Measurements from ENCODE around the gene COL4A1.

COL4A1 gene

GRCh38 chr13:110229905-110230563 lies 76.9 kb downstream of the COL4A1 start:
- no peak for TF ChIP-seq NFIC (IDR thresholded peaks at IDR 0.05)
- no peak for TF ChIP-seq TCF12 (IDR thresholded peaks at IDR 0.05; ENCODE audit: low read depth)
- no peak for TF ChIP-seq CREB1 (IDR thresholded peaks at IDR 0.05; ENCODE audit: low read depth)
- TF ChIP-seq EGR1 (IDR thresholded peaks at IDR 0.05), result no peak
- TF ChIP-seq, protein P1, sequence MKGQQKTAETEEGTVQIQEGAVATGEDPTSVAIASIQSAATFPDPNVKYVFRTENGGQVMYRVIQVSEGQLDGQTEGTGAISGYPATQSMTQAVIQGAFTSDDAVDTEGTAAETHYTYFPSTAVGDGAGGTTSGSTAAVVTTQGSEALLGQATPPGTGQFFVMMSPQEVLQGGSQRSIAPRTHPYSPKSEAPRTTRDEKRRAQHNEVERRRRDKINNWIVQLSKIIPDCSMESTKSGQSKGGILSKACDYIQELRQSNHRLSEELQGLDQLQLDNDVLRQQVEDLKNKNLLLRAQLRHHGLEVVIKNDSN (IDR thresholded peaks at IDR 0.05), result no peak
- no peak for TF ChIP-seq RAD21 (IDR thresholded peaks at IDR 0.05; ENCODE audit: low read depth)
- TF ChIP-seq YY1 (IDR thresholded peaks at IDR 0.05; ENCODE audit: low read depth), result no peak
- TF ChIP-seq REST (IDR thresholded peaks at IDR 0.05; ENCODE audit: low read depth), result no peak
- TF ChIP-seq CEBPB (IDR thresholded peaks at IDR 0.05), result no peak
- no peak for TF ChIP-seq TEAD4 (IDR thresholded peaks at IDR 0.05)
- TF ChIP-seq ZBTB7A (IDR thresholded peaks at IDR 0.05; ENCODE audit: low read depth), result no peak
- no peak for TF ChIP-seq MAX (IDR thresholded peaks at IDR 0.05)
- TF ChIP-seq FOXM1 (IDR thresholded peaks at IDR 0.05; ENCODE audit: borderline replicate concordance, low read depth), result no peak

DNA sequence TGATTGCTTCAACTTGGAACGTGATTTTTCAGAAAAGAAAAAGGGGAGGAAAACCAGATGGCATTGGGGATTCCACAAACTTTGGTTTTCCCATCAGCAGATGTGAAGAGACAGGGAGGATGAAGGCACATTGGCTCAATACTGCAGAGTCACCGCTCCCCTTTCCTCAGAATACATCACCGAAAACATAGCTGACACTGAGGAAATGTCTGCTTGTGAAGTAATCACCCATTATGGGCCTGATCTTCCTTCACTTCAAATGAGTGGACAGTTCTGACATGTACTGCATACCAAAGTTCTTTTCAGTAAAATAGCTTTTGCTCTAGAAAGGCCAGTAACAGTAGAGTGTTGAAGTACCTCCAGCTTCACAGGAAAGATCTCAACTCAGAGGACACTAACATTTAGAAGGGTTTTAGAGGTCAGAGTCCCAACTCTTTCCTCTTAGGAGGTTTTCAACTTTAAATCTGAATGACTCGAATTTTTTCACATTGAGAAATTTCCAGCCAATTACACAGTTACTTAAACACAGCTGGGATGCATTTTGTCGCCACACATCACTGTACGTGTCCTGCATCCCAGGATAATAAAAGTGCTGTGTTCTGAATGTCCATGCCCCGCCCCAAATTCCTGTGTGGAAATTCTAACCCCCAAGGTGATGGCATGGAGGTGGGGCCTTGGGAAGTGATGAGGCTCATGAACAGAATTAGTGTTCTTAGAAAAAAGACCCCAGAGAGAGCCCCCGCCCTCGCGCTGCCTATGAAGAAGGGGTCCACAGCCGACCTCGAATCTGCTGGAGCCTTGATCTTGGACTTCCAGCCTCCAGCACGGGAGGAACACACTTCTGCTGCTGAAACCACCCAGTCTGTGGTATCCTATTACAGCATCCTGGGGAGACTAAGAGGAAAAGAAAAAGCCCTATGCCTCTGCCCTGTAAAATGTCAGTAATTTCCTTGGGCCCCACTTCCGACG lies 77.7 kb downstream of the COL4A1 start:
- no peak for TF ChIP-seq REST (IDR thresholded peaks at IDR 0.05; ENCODE audit: low read depth)
- TF ChIP-seq, protein P1 (IDR thresholded peaks at IDR 0.05), result no peak
- no peak for TF ChIP-seq EGR1 (IDR thresholded peaks at IDR 0.05)
- TF ChIP-seq YY1 (IDR thresholded peaks at IDR 0.05; ENCODE audit: low read depth), result no peak
- TF ChIP-seq EP300 (IDR thresholded peaks at IDR 0.05; ENCODE audit: borderline replicate concordance), result no peak
- TF ChIP-seq TAF1 (IDR thresholded peaks at IDR 0.05; ENCODE audit: low read depth), result no peak
- no peak for TF ChIP-seq NFIC (IDR thresholded peaks at IDR 0.05)
- TF ChIP-seq FOXM1 (IDR thresholded peaks at IDR 0.05; ENCODE audit: borderline replicate concordance, low read depth), result no peak

DNA sequence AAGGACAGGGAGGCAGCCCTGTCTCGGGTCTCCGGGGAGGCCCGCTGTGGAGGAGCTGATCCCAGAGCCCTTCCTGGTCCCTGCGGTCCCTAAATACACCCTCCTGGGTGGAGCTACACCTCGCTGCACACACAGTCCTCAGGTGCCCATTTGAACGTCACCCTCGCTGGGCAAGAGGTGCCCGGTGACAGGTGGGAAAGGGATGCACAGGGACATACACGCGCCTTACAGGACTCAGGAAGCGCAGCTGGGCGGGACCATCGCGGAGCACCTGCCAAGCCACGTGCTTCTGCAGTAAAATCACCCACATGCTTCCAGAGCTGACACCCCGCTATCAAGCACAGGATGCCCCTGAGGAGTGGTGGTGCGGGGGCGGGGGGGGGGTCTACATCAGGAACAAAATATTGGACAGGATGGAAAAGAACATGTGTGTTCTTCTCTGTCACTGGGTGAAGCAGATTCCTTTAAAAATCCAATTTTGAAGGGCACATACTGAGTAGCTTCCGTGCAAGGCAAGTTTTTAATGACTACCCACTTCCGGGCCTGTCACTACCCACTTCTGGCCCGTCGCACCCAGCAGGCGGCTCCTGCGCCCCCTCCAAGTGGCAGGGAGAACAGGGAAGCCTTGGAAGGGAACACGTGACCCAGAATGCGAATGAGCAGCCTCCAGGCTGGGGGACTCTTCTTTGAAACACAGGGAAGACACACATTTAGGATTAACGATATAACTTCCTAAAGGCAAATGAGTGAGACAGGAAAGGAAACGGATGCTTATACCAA lies 78.9 kb downstream of the COL4A1 start:
- TF ChIP-seq CREB1 (IDR thresholded peaks at IDR 0.05; ENCODE audit: low read depth) (no peak), TCF12 (IDR thresholded peaks at IDR 0.05; ENCODE audit: low read depth) (no peak), EP300 (IDR thresholded peaks at IDR 0.05; ENCODE audit: borderline replicate concordance) (no peak), FOXM1 (IDR thresholded peaks at IDR 0.05; ENCODE audit: borderline replicate concordance, low read depth) (no peak), EGR1 (IDR thresholded peaks at IDR 0.05) (no peak), TEAD4 (IDR thresholded peaks at IDR 0.05) (no peak), YY1 (IDR thresholded peaks at IDR 0.05; ENCODE audit: low read depth) (no peak), TAF1 (IDR thresholded peaks at IDR 0.05; ENCODE audit: low read depth) (no peak), MAX (IDR thresholded peaks at IDR 0.05) (no peak)

DNA sequence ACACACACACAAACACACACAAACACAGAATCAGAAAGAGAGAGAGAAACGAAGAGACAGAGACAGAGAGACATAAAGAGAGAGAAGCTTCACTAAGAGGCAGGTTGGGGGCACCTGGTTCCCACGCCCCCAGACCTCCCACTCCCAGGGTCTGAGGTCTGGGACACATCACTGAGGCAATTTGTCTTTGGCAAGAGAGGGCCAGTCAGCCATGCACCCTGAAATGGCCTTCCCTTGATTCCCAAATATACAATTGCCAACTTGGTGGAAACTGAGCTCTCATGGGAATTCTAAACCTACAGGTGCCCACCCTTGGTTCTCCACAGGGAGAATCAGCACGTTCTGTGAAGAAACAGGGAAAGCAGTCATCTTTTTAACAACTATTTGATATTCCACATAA lies 79.5 kb downstream of the COL4A1 start:
- TF ChIP-seq CEBPB (IDR thresholded peaks at IDR 0.05), result no peak
- no peak for TF ChIP-seq MAX (IDR thresholded peaks at IDR 0.05)
- TF ChIP-seq NFIC (IDR thresholded peaks at IDR 0.05), result no peak
- no peak for TF ChIP-seq TEAD4 (IDR thresholded peaks at IDR 0.05)
- TF ChIP-seq RAD21 (IDR thresholded peaks at IDR 0.05; ENCODE audit: low read depth), result no peak
- no peak for TF ChIP-seq EGR1 (IDR thresholded peaks at IDR 0.05)
- no peak for TF ChIP-seq FOXM1 (IDR thresholded peaks at IDR 0.05; ENCODE audit: borderline replicate concordance, low read depth)
- TF ChIP-seq REST (IDR thresholded peaks at IDR 0.05; ENCODE audit: low read depth), result no peak
- TF ChIP-seq YY1 (IDR thresholded peaks at IDR 0.05; ENCODE audit: low read depth), result no peak

All from Ishikawa (cell line).